Activated CD8-positive, alpha-beta T cell treated with anti-CD3 and anti-CD28 coated beads for 36 hours (primary cell): Measurements from ENCODE around the gene PTPRR. TPM values are rescaled to one million over a fixed set of nuclear protein-coding genes. Genes with fewer than 3 reads are reported as not detected.

ENCODE experiments used
- ATAC-seq: fragments of 200-7000 bp; cut with Tn5 transposase; one replicate; pipeline ENCODE4 v1.10.0; 2021; ENCODE audit warnings: mild to moderate bottlenecking, moderate library complexity
- CTCF ChIA-PET: fragments of 350-600 bp; sonication (Branson Sonifier 250); formaldehyde crosslinking; loops from one replicate; lab custom pipeline; 2021; ENCODE audit warnings: antibody characterized with exemption; lab: Charles Lee
- POLR2A ChIA-PET: fragments of 350-600 bp; sonication (Branson Sonifier 250); formaldehyde crosslinking; loops from one replicate; lab custom pipeline; 2021; ENCODE audit warnings: antibody characterized with exemption; lab: Charles Lee
- DNase-seq: peaks from one replicate; pipeline ENCODE4 v3.0.0-alpha.2; 2020
- H3K27ac Mint-ChIP-seq: one replicate; pipeline ENCODE4 v1.8.0; 2021; ENCODE audit warnings: mild to moderate bottlenecking, mixed read lengths
- H3K27me3 Mint-ChIP-seq: one replicate; pipeline ENCODE4 v1.8.0; 2021; ENCODE audit warnings: mixed read lengths
- H3K36me3 Mint-ChIP-seq: one replicate; pipeline ENCODE4 v1.8.0; 2021; ENCODE audit warnings: low read depth, mixed read lengths
- H3K4me1 Mint-ChIP-seq: one replicate; pipeline ENCODE4 v1.8.0; 2021; ENCODE audit warnings: low read depth, mixed read lengths
- H3K4me3 Mint-ChIP-seq: one replicate; pipeline ENCODE4 v1.8.0; 2021; ENCODE audit warnings: mild to moderate bottlenecking, moderate library complexity, mixed read lengths
- H3K9me3 Mint-ChIP-seq: one replicate; pipeline ENCODE4 v1.8.0; 2021; ENCODE audit warnings: mixed read lengths
- CTCF ChIP-seq: fragments of 200-600 bp; IDR thresholded peaks from one replicate; pipeline ENCODE4 v1.8.0; 2022; ENCODE audit warnings: antibody characterized with exemption, mild to moderate bottlenecking
- intact Hi-C: fragments of 100-400 bp; cut with micrococcal nuclease; formaldehyde crosslinking; loops from one replicate; pipeline ENCODE4 v1.10.0; 2022
- total RNA-seq, 2 experiments: library from RNA; stranded (reverse); gene quantifications; one replicate each; pipeline ENCODE4 v1.2.3, GENCODE V29; 2021

The PTPRR gene
- total RNA-seq, 2 experiments from 2014 or later, result not detected

- Mint-ChIP-seq H3K36me3 (no peaks in the 10 kb centered on the region), H3K4me3 (no peak overlapping the region), H3K4me1 (no peaks in the 10 kb centered on the region), H3K9me3 (no peaks in the 10 kb centered on the region), H3K27me3 (peaks cover 2% of the 10 kb centered on the region), H3K27ac (no peak overlapping the region)
- ChIA-PET CTCF (interaction anchor here (1.3 kb wide), 1 partner anchor 16 kb away, joined by 3 read pairs; no protein-coding TSS in a partner anchor), POLR2A (no interaction called here)
- intact Hi-C loops, result no loop called here
- no peak for ATAC-seq
- no peak for TF ChIP-seq CTCF
- no peak for DNase-seq
Observed at GRCh38 chr12:70758494-70758845, 162.1 kb downstream of the PTPRR start.

GRCh38 chr12:70757830-70758493 is 162.6 kb downstream of the PTPRR start:
- H3K9me3 Mint-ChIP-seq, result no peaks in the 10 kb centered on the region
- DNase-seq, result no peak
- no peaks in the 10 kb centered on the region for H3K36me3 Mint-ChIP-seq
- no peak overlapping the region for H3K27ac Mint-ChIP-seq
- H3K27me3 Mint-ChIP-seq, result peaks cover 2% of the 10 kb centered on the region
- no peak overlapping the region for H3K4me3 Mint-ChIP-seq
- intact Hi-C loops, result no loop called here
- H3K4me1 Mint-ChIP-seq, result no peaks in the 10 kb centered on the region
- ATAC-seq, result no peak
- ChIA-PET CTCF (interaction anchor here (1.3 kb wide), 1 partner anchor 16 kb away, joined by 3 read pairs; no protein-coding TSS in a partner anchor), POLR2A (no interaction called here)
- TF ChIP-seq CTCF, result no peak

- TF ChIP-seq CTCF, result no peak
- DNase-seq, result no peak
- no peak for ATAC-seq
- Mint-ChIP-seq H3K36me3 (no peaks in the 10 kb centered on the region), H3K9me3 (no peaks in the 10 kb centered on the region), H3K27ac (no peak overlapping the region), H3K4me1 (no peaks in the 10 kb centered on the region), H3K27me3 (peaks cover 2% of the 10 kb centered on the region), H3K4me3 (no peak overlapping the region)
- intact Hi-C loops, result no loop called here
- ChIA-PET CTCF (interaction anchor here (1.0 kb wide), 1 partner anchor 12 kb away, joined by 3 read pairs; no protein-coding TSS in a partner anchor), POLR2A (no interaction called here)
Observed at GRCh38 chr12:70756791-70757190, 163.7 kb downstream of the PTPRR start.

GRCh38 chr12:70756118-70756517 is 164.4 kb downstream of the PTPRR start:
- Mint-ChIP-seq H3K9me3 (no peaks in the 10 kb centered on the region), H3K36me3 (no peaks in the 10 kb centered on the region), H3K4me1 (no peaks in the 10 kb centered on the region), H3K27me3 (peaks cover 5% of the 10 kb centered on the region), H3K4me3 (no peak overlapping the region), H3K27ac (no peak overlapping the region)
- TF ChIP-seq CTCF, result no peak
- ChIA-PET POLR2A (no interaction called here), CTCF (interaction anchor here (1.0 kb wide), 1 partner anchor 11 kb away, joined by 3 read pairs; no protein-coding TSS in a partner anchor)
- ATAC-seq (no peak), DNase-seq (no peak)
- intact Hi-C loops, result no loop called here

DNA sequence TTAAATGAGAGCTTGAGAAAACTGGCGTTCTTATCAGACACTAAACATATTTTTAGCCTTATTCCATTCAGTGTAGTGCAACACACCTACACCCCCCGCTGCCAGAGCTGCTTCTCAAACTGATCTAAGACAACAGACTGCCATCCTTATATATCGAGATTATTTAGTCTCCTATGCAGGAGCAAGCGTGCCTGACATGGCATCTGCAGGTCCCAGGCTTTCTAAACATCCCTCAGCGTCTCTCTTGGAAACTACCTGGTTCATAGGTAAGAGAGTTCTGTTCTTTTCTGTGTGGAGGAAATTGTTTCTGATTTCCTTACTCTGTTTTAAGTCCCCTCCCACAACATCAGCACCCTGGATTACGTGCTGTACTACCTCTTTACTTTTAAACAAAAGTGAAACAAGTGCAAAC is 166.2 kb downstream of the PTPRR start:
- ATAC-seq (no peak), DNase-seq (no peak)
- no peak for TF ChIP-seq CTCF
- intact Hi-C loops, result no loop called here
- Mint-ChIP-seq H3K9me3 (no peaks in the 10 kb centered on the region), H3K27ac (no peak overlapping the region), H3K4me3 (no peak overlapping the region), H3K4me1 (no peaks in the 10 kb centered on the region), H3K27me3 (peaks cover 5% of the 10 kb centered on the region), H3K36me3 (no peaks in the 10 kb centered on the region)
- CTCF ChIA-PET, result no interaction called here
- POLR2A ChIA-PET, result no interaction called here
